ENCODE data around the gene SLC38A2. TPM values are rescaled to one million over a fixed set of nuclear protein-coding genes. Genes with fewer than 3 reads are reported as not detected.

The SLC38A2 gene
- total RNA-seq, 2 experiments from 2014 or later, result 70.5 to 93.5 TPM

GRCh38 chr12:46403719-46404070, 31.1 kb upstream of the SLC38A2 start:
- H3K36me3 ChIP-seq (ENCODE audit: insufficient read depth, low read length), result no peaks in the 10 kb centered on the region
- TF ChIP-seq CTCF (conservative IDR thresholded peaks at IDR 0.05; ENCODE audit: low read length) (no peak), EZH2phosphoT487 (IDR thresholded peaks at IDR 0.05; ENCODE audit: borderline replicate concordance, low read depth, low read length) (no peak)
- H3K9me2 ChIP-seq (ENCODE audit: insufficient read depth, low read length), result no peaks in the 10 kb centered on the region
- DNase-seq (ENCODE audit: low spot score), result no peak
- ChIA-PET POLR2A (interaction anchor here (0.5 kb wide), 1 partner anchor 1801 kb away, joined by 5 read pairs; no protein-coding TSS in a partner anchor), CTCF (ENCODE audit: unreplicated experiment) (no interaction called here)
- no TSS peak for BruUV-seq (replicated peaks)
- H3K9me3 ChIP-seq (ENCODE audit: low read length), result no peaks in the 10 kb centered on the region
- H3K4me3 ChIP-seq (ENCODE audit: low read depth, low read length, poor library complexity, severe bottlenecking), result no peak overlapping the region
- no peaks in the 10 kb centered on the region for H4K20me1 ChIP-seq (ENCODE audit: insufficient read depth, low read length)
- intact Hi-C loops (cut with micrococcal nuclease; ENCODE audit: unreplicated experiment), result no loop called here
- no peak overlapping the region for H3K27ac ChIP-seq (ENCODE audit: low read depth, low read length, poor library complexity, severe bottlenecking)
- H3K79me2 ChIP-seq (ENCODE audit: insufficient read depth, low read depth, low read length), result no peaks in the 10 kb centered on the region
- H3K4me1 ChIP-seq (ENCODE audit: insufficient read depth, low read length, poor library complexity, severe bottlenecking), result peaks cover 5% of the 10 kb centered on the region
- no peak overlapping the region for H2AFZ ChIP-seq (ENCODE audit: low read length)
- no peak overlapping the region for H3K4me2 ChIP-seq (ENCODE audit: low read length)

- Histone ChIP-seq H3K4me1 (ENCODE audit: insufficient read depth, low read length, poor library complexity, severe bottlenecking) (peaks cover 5% of the 10 kb centered on the region), H3K4me2 (ENCODE audit: low read length) (no peak overlapping the region), H3K27ac (ENCODE audit: low read depth, low read length, poor library complexity, severe bottlenecking) (no peak overlapping the region), H3K4me3 (ENCODE audit: low read depth, low read length, poor library complexity, severe bottlenecking) (no peak overlapping the region), H3K9me3 (ENCODE audit: low read length) (no peaks in the 10 kb centered on the region), H2AFZ (ENCODE audit: low read length) (no peak overlapping the region), H3K36me3 (ENCODE audit: insufficient read depth, low read length) (no peaks in the 10 kb centered on the region), H3K9me2 (ENCODE audit: insufficient read depth, low read length) (no peaks in the 10 kb centered on the region), H4K20me1 (ENCODE audit: insufficient read depth, low read length) (no peaks in the 10 kb centered on the region), H3K79me2 (ENCODE audit: insufficient read depth, low read depth, low read length) (no peaks in the 10 kb centered on the region)
- no peak for DNase-seq (ENCODE audit: low spot score)
- intact Hi-C loops (cut with micrococcal nuclease; ENCODE audit: unreplicated experiment), result no loop called here
- no peak for TF ChIP-seq EZH2phosphoT487 (IDR thresholded peaks at IDR 0.05; ENCODE audit: borderline replicate concordance, low read depth, low read length)
- TF ChIP-seq CTCF (conservative IDR thresholded peaks at IDR 0.05; ENCODE audit: low read length), result no peak
- ChIA-PET POLR2A (interaction anchor here (0.5 kb wide), 1 partner anchor 1802 kb away, joined by 5 read pairs; no protein-coding TSS in a partner anchor), CTCF (ENCODE audit: unreplicated experiment) (no interaction called here)
- BruUV-seq (replicated peaks), result no TSS peak
Observed at GRCh38 chr12:46402941-46403718, 30.6 kb upstream of the SLC38A2 start.

- no peak overlapping the region for H3K27ac ChIP-seq (ENCODE audit: low read depth, low read length, poor library complexity, severe bottlenecking)
- no peaks in the 10 kb centered on the region for H4K20me1 ChIP-seq (ENCODE audit: insufficient read depth, low read length)
- intact Hi-C loops (cut with micrococcal nuclease; ENCODE audit: unreplicated experiment), result no loop called here
- no peaks in the 10 kb centered on the region for H3K9me3 ChIP-seq (ENCODE audit: low read length)
- no peaks in the 10 kb centered on the region for H3K9me2 ChIP-seq (ENCODE audit: insufficient read depth, low read length)
- H3K4me1 ChIP-seq (ENCODE audit: insufficient read depth, low read length, poor library complexity, severe bottlenecking), result peaks cover 5% of the 10 kb centered on the region
- TF ChIP-seq CTCF (conservative IDR thresholded peaks at IDR 0.05; ENCODE audit: low read length) (no peak), EZH2phosphoT487 (IDR thresholded peaks at IDR 0.05; ENCODE audit: borderline replicate concordance, low read depth, low read length) (no peak)
- BruUV-seq (replicated peaks), result no TSS peak
- ChIA-PET CTCF (ENCODE audit: unreplicated experiment) (no interaction called here), POLR2A (no interaction called here)
- H3K4me3 ChIP-seq (ENCODE audit: low read depth, low read length, poor library complexity, severe bottlenecking), result no peak overlapping the region
- H2AFZ ChIP-seq (ENCODE audit: low read length), result no peak overlapping the region
- DNase-seq (ENCODE audit: low spot score), result no peak
- no peak overlapping the region for H3K4me2 ChIP-seq (ENCODE audit: low read length)
- H3K36me3 ChIP-seq (ENCODE audit: insufficient read depth, low read length), result no peaks in the 10 kb centered on the region
- no peaks in the 10 kb centered on the region for H3K79me2 ChIP-seq (ENCODE audit: insufficient read depth, low read depth, low read length)
Observed at GRCh38 chr12:46402451-46402850, 29.9 kb upstream of the SLC38A2 start.
